IMR-90 (cell line): ENCODE data around the gene KCTD18. TPM values are rescaled to one million over a fixed set of nuclear protein-coding genes. Genes with fewer than 3 reads are reported as not detected.

Source experiments
- ATAC-seq: fragments of 200-7000 bp; cut with Tn5 transposase; 2 replicates; pipeline ENCODE4 v1.9.1; 2020; ENCODE audit warnings: low read depth, mild to moderate bottlenecking, moderate library complexity
- BruUV-seq: library from RNA; stranded (reverse); fragments of 400-500 nt; replicated peaks from 2 replicates; lab custom pipeline; 2021; lab: Mats Ljungman, UMichigan
- CTCF ChIA-PET: fragments of 300-600 bp; formaldehyde crosslinking; extraction: SDS; loops from one replicate; lab custom pipeline; 2021; ENCODE audit warnings: antibody characterized with exemption; lab: Yijun Ruan, JAX
- POLR2A ChIA-PET: fragments of 300-600 bp; sonication (Branson Sonifier 250); formaldehyde crosslinking; loops from one replicate; lab custom pipeline; 2022; ENCODE audit warnings: antibody characterized with exemption; ENCODE audit not compliant: unreplicated experiment; lab: Charles Lee
- DNase-seq: peaks from one replicate; pipeline ENCODE4 v3.0.0; 2013
- H2AFZ ChIP-seq: replicated peaks from 2 replicates; pipeline ENCODE3; 2013; ENCODE audit warnings: low read length, mild to moderate bottlenecking; ENCODE audit not compliant: poor library complexity
- H2AK5ac ChIP-seq: 2 replicates; pipeline ENCODE4 v1.6.1; 2013; ENCODE audit warnings: low read depth, low read length, inconsistent platforms
- H2AK9ac ChIP-seq: replicated peaks from 2 replicates; pipeline ENCODE3; 2013; ENCODE audit warnings: mild to moderate bottlenecking, low read depth, low read length, moderate library complexity; ENCODE audit not compliant: poor library complexity
- H2BK120ac ChIP-seq: 2 replicates; pipeline ENCODE4 v1.6.1; 2013; ENCODE audit warnings: low read depth, low read length, inconsistent platforms
- H2BK15ac ChIP-seq: 3 replicates; pipeline ENCODE4 v1.6.1; 2013; ENCODE audit warnings: low read depth, low read length, inconsistent platforms
- H2BK20ac ChIP-seq: 2 replicates; pipeline ENCODE4 v1.6.1; 2013; ENCODE audit warnings: low read depth, mild to moderate bottlenecking, inconsistent platforms, low read length, moderate library complexity
- H2BK5ac ChIP-seq: 2 replicates; pipeline ENCODE4 v1.6.1; 2013; ENCODE audit warnings: mild to moderate bottlenecking, low read depth, low read length, inconsistent platforms; ENCODE audit not compliant: poor library complexity, severe bottlenecking
- H3K14ac ChIP-seq: replicated peaks from 2 replicates; pipeline ENCODE4 v1.6.1; 2013; ENCODE audit warnings: low read depth, low read length, inconsistent platforms
- H3K18ac ChIP-seq: 2 replicates; pipeline ENCODE4 v1.6.1; 2013; ENCODE audit warnings: low read depth, low read length, control low read depth
- H3K23ac ChIP-seq: 2 replicates; pipeline ENCODE4 v1.6.1; 2013; ENCODE audit warnings: low read depth, low read length, inconsistent platforms
- H3K27ac ChIP-seq: 2 replicates; pipeline ENCODE4 v1.5.1; 2013; ENCODE audit warnings: mild to moderate bottlenecking, control low read depth, low read length; ENCODE audit not compliant: insufficient read depth
- H3K27me3 ChIP-seq: 2 replicates; pipeline ENCODE4 v1.6.1; 2013; ENCODE audit warnings: low read length; ENCODE audit not compliant: control insufficient read depth, insufficient read depth
- H3K36me3 ChIP-seq: 2 replicates; pipeline ENCODE4 v1.6.1; 2013; ENCODE audit warnings: low read length, mixed read lengths; ENCODE audit not compliant: control insufficient read depth, insufficient read depth
- H3K4ac ChIP-seq: 2 replicates; pipeline ENCODE4 v1.6.1; 2013; ENCODE audit warnings: low read depth, low read length, inconsistent platforms
- H3K4me1 ChIP-seq: 2 replicates; pipeline ENCODE4 v1.6.1; 2013; ENCODE audit warnings: low read length, mixed read lengths; ENCODE audit not compliant: control insufficient read depth, insufficient read depth
- H3K4me2 ChIP-seq: 2 replicates; pipeline ENCODE4 v1.6.1; 2013; ENCODE audit warnings: low read depth, mild to moderate bottlenecking, control low read depth, low read length, moderate library complexity
- H3K4me3 ChIP-seq: 2 replicates; pipeline ENCODE4 v1.5.1; 2013; ENCODE audit warnings: low read depth, mild to moderate bottlenecking, control low read depth, low read length, moderate library complexity; ENCODE audit not compliant: insufficient read depth
- H3K56ac ChIP-seq: 2 replicates; pipeline ENCODE4 v1.6.1; 2013; ENCODE audit warnings: low read length, inconsistent platforms; ENCODE audit not compliant: insufficient read depth; ENCODE audit errors: extremely low read depth
- H3K79me1 ChIP-seq, 2 experiments: 2 replicates each; pipeline ENCODE4 v1.6.1; 2013; ENCODE audit warnings: low read length in 2 of 2, inconsistent platforms in 1 of 2, low read depth in 1 of 2
- H3K9ac ChIP-seq: 2 replicates; pipeline ENCODE4 v1.6.1; 2013; ENCODE audit warnings: low read depth, low read length, control low read depth
- H3K9me1 ChIP-seq: 2 replicates; pipeline ENCODE4 v1.6.1; 2013; ENCODE audit warnings: low read length, inconsistent platforms; ENCODE audit not compliant: insufficient read depth
- H3K9me3 ChIP-seq: 2 replicates; pipeline ENCODE4 v1.6.1; 2013; ENCODE audit warnings: low read length; ENCODE audit not compliant: control insufficient read depth, insufficient read depth
- H4K20me1 ChIP-seq: 2 replicates; pipeline ENCODE4 v1.6.1; 2013; ENCODE audit warnings: low read length, inconsistent platforms; ENCODE audit not compliant: insufficient read depth
- H4K5ac ChIP-seq: 2 replicates; pipeline ENCODE4 v1.6.1; 2013; ENCODE audit warnings: mild to moderate bottlenecking, low read depth, low read length, control low read depth
- H4K8ac ChIP-seq, 2 experiments: 2 replicates each; pipeline ENCODE4 v1.6.1; 2013; ENCODE audit warnings: low read depth in 2 of 2, low read length in 2 of 2, control low read depth in 1 of 2, inconsistent platforms in 1 of 2
- H4K91ac ChIP-seq: 2 replicates; pipeline ENCODE4 v1.6.1; 2013; ENCODE audit warnings: low read depth, low read length, inconsistent platforms; ENCODE audit not compliant: insufficient read depth
- BHLHE40 ChIP-seq: fragments of 150-350 bp; IDR thresholded peaks from 2 replicates; pipeline ENCODE4 v1.6.1; 2016; ENCODE audit warnings: mild to moderate bottlenecking, low read depth, low read length
- CEBPB ChIP-seq: IDR thresholded peaks from 2 replicates; pipeline ENCODE4 v1.6.1; 2012; ENCODE audit warnings: low read depth, low read length, improper control_type of control experiment
- FOS ChIP-seq: fragments of 150-350 bp; IDR thresholded peaks from 2 replicates; pipeline ENCODE4 v1.6.1; 2016; ENCODE audit warnings: low read depth, low read length
- MAFK ChIP-seq: IDR thresholded peaks from 2 replicates; pipeline ENCODE4 v1.6.1; 2012; ENCODE audit warnings: low read depth, low read length, improper control_type of control experiment
- MAZ ChIP-seq: IDR thresholded peaks from 2 replicates; pipeline ENCODE4 v1.6.1; 2012; ENCODE audit warnings: low read depth, mild to moderate bottlenecking, low read length, improper control_type of control experiment, moderate library complexity, borderline replicate concordance
- POLR2A ChIP-seq: IDR thresholded peaks from 2 replicates; pipeline ENCODE4 v1.6.1; 2012; ENCODE audit warnings: mild to moderate bottlenecking, low read depth, low read length
- RAD21 ChIP-seq: IDR thresholded peaks from 2 replicates; pipeline ENCODE4 v1.6.1; 2012; ENCODE audit warnings: low read length, improper control_type of control experiment
- RCOR1 ChIP-seq: IDR thresholded peaks from 2 replicates; pipeline ENCODE4 v1.6.1; 2012; ENCODE audit warnings: mild to moderate bottlenecking, low read length, improper control_type of control experiment; ENCODE audit not compliant: insufficient replicate concordance
- WGBS, 2 experiments: methylation state at CpG; one replicate each; pipeline versions ENCODE4 v1.1.5 to v1.1.7; 2013; ENCODE audit warnings: missing lambda C conversion rate in 2 of 2; ENCODE audit not compliant: insufficient read length in 1 of 2; ENCODE audit errors: extremely low coverage in 2 of 2; 5-methylcytosine and 5-hydroxymethylcytosine counted together
- dilution Hi-C: fragments of 300-500 bp; cut with HindIII; formaldehyde crosslinking; loops from one replicate; pipeline ENCODE4 v1.14.3; 2018; ENCODE audit warnings: low sequenced_read_pairs; ENCODE audit not compliant: unreplicated experiment
- in situ Hi-C: fragments of 300-500 bp; cut with MboI; formaldehyde crosslinking; loops from 3 replicates; pipeline ENCODE4 v1.14.3; 2019; ENCODE audit warnings: low sequenced_read_pairs, inconsistent platforms, mixed read lengths
- intact Hi-C: fragments of 100-400 bp; cut with micrococcal nuclease; formaldehyde crosslinking; loops from 2 replicates; pipeline ENCODE4 v1.10.0; 2022
- polyA plus RNA-seq, 3 experiments: library from polyadenylated mRNA; depleted of rRNA; stranded (reverse); fragments of >200 nt; gene quantifications; 2 replicates each; pipeline ENCODE4 v1.2.3, GENCODE V29; 2012; ENCODE audit warnings: low replicate concordance in 1 of 3
- total RNA-seq: library from RNA; depleted of rRNA; stranded (reverse); fragments of >200 nt; gene quantifications from 2 replicates; pipeline ENCODE4 v1.2.3, GENCODE V29; 2012
- TF ChIP-seq, protein P1 (sequence below): fragments of 150-350 bp; IDR thresholded peaks from 2 replicates; pipeline ENCODE4 v1.6.1; 2016; ENCODE audit warnings: low read depth, mild to moderate bottlenecking, low read length, moderate library complexity, borderline replicate concordance
- TF ChIP-seq, protein P2 (sequence below): fragments of 150-350 bp; IDR thresholded peaks from 2 replicates; pipeline ENCODE4 v1.6.1; 2017; ENCODE audit warnings: mild to moderate bottlenecking, antibody characterized with exemption, low read length, low read depth
- TF ChIP-seq, protein P3 (sequence below): conservative IDR thresholded peaks from 2 replicates; pipeline ENCODE4 v1.5.1; 2012; ENCODE audit warnings: mild to moderate bottlenecking, low read depth, low read length, improper control_type of control experiment

The KCTD18 gene
- total and polyA plus RNA-seq, 2 of the 4 experiments (the other 2 are of a cell fraction) = 6.7 to 10.4 TPM

DNA sequence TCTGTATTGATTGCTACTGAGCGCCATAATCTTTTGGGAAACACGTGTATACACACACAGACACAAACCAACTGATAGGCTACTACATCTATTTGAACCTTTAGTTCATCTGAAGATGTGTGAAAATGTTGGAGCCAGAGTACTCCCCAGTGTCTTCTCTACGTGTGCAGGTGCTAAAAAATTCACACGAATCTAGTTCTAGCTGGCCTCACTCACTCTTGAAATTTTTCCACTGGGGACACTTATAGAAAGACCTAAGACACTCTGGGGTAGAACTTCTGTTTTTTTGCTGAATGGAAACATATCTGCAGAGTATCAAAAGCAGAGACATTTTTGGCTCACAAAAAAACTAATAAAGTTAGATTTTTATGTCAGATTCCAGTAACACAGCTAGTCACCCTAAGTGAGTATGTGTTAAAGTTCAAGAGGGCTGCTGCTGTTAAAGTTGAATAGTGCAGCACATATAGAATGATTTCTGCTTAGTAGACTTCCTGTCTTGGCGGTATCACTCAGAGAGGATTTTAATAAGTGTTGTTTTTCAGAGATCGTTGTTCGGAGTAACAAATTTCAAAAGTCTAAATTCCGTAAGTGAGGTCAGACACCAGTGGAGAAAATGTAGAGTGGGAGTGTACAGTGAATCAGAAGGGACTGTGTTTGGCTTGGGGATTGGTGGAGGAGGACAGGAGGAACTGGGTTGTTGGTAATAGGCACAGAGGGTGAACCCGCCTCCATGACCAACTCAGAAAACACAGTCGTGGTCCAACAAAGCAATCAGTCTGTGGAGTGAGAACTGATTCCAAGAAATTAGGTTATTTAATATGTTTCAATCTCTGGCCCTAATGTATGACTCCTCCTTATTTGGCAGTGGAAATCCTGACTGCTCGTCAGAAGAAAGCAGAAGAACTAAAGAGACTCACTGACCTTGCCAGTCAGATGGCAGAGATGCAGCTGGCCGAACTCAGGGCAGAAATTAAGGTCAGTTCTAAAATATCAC, 43.1 kb downstream of the KCTD18 start:
- Histone ChIP-seq H2AFZ (no peak overlapping the region), H2BK120ac (no peak overlapping the region), H3K4me1 (peaks cover 2% of the 10 kb centered on the region; the same call in 1 of the 2 replicates), H2BK20ac (no peak overlapping the region), H3K79me1 (peaks cover 21 to 37% of the 10 kb centered on the region in 2 experiments), H2BK15ac (no peak overlapping the region), H3K23ac (0 out of 2 replicates have a peak overlapping the region, but pooled peaks have one; percentile 25), H3K9me1 (peaks cover 7% of the 10 kb centered on the region; the same call in 1 of the 2 replicates), H4K5ac (no peak overlapping the region), H2AK5ac (no peak overlapping the region), H3K27ac (peak overlapping the region; percentile 34; the same call in 1 of the 2 replicates), H3K4me3 (no peak overlapping the region), H3K14ac (no peak overlapping the region), H3K27me3 (no peaks in the 10 kb centered on the region), H3K9me3 (no peaks in the 10 kb centered on the region), H4K91ac (no peak overlapping the region), H2BK5ac (no peak overlapping the region), H3K36me3 (peaks cover 44% of the 10 kb centered on the region), H3K56ac (no peak overlapping the region), H3K4ac (no peak overlapping the region), H3K18ac (no peak overlapping the region), H3K9ac (no peak overlapping the region), H4K20me1 (no peaks in the 10 kb centered on the region), H2AK9ac (no peak overlapping the region), H4K8ac (peak overlapping the region in 1 of 2 experiments; percentile 38; a peak in 1 of 4 replicates), H3K4me2 (no peak overlapping the region)
- in situ Hi-C loops = no loop called here
- DNase-seq (peak; percentile 56), ATAC-seq (peak; percentile 79)
- WGBS, 2 experiments = 56% methylated on average over 2 of the region's 12 CpGs; no CpG with 5 or more reads in 1 of the 2 experiments
- POLR2A ChIA-PET = no interaction called here
- BruUV-seq = no TSS peak
- TF ChIP-seq POLR2A (no peak), FOS (no peak), BHLHE40 (no peak), MAZ (no peak), RAD21 (no peak), CEBPB (no peak), RCOR1 (no peak), MAFK (no peak)
- TF ChIP-seq, protein P1, sequence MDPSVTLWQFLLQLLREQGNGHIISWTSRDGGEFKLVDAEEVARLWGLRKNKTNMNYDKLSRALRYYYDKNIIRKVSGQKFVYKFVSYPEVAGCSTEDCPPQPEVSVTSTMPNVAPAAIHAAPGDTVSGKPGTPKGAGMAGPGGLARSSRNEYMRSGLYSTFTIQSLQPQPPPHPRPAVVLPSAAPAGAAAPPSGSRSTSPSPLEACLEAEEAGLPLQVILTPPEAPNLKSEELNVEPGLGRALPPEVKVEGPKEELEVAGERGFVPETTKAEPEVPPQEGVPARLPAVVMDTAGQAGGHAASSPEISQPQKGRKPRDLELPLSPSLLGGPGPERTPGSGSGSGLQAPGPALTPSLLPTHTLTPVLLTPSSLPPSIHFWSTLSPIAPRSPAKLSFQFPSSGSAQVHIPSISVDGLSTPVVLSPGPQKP = no peak
- TF ChIP-seq, protein P2, sequence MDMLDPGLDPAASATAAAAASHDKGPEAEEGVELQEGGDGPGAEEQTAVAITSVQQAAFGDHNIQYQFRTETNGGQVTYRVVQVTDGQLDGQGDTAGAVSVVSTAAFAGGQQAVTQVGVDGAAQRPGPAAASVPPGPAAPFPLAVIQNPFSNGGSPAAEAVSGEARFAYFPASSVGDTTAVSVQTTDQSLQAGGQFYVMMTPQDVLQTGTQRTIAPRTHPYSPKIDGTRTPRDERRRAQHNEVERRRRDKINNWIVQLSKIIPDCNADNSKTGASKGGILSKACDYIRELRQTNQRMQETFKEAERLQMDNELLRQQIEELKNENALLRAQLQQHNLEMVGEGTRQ = no peak
- TF ChIP-seq, protein P3, sequence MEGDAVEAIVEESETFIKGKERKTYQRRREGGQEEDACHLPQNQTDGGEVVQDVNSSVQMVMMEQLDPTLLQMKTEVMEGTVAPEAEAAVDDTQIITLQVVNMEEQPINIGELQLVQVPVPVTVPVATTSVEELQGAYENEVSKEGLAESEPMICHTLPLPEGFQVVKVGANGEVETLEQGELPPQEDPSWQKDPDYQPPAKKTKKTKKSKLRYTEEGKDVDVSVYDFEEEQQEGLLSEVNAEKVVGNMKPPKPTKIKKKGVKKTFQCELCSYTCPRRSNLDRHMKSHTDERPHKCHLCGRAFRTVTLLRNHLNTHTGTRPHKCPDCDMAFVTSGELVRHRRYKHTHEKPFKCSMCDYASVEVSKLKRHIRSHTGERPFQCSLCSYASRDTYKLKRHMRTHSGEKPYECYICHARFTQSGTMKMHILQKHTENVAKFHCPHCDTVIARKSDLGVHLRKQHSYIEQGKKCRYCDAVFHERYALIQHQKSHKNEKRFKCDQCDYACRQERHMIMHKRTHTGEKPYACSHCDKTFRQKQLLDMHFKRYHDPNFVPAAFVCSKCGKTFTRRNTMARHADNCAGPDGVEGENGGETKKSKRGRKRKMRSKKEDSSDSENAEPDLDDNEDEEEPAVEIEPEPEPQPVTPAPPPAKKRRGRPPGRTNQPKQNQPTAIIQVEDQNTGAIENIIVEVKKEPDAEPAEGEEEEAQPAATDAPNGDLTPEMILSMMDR = no peak
- CTCF ChIA-PET = no interaction called here
- intact Hi-C loops = no loop called here
- dilution Hi-C loops = no loop called here
